Liver (tissue), 9 donors: ENCODE results near the gene CAGE1. TPM values are rescaled to one million over a fixed set of nuclear protein-coding genes. Genes with fewer than 3 reads are reported as not detected.

Source experiments
- DNase-seq: peaks from one replicate; pipeline ENCODE4 v3.0.0-alpha.2; 2017; ENCODE audit warnings: low spot score
- H3K27ac ChIP-seq, 2 donors: one replicate each; pipeline ENCODE4 v1.7.0; 2013; ENCODE audit warnings: inconsistent platforms in 2 of 2, low read length in 2 of 2, control low read depth in 1 of 2, low read depth in 1 of 2, mild to moderate bottlenecking in 1 of 2
- H3K27me3 ChIP-seq, 4 donors: one replicate each; pipeline versions ENCODE4 v1.6.1 to v1.7.0; 2013; ENCODE audit warnings: low read length in 3 of 4, inconsistent platforms in 1 of 4, mild to moderate bottlenecking in 1 of 4, moderate library complexity in 1 of 4; ENCODE audit not compliant: control insufficient read depth in 4 of 4, insufficient read depth in 4 of 4
- H3K36me3 ChIP-seq, 4 donors: one replicate each; pipeline versions ENCODE4 v1.6.1 to v1.7.0; 2013; ENCODE audit warnings: low read length in 3 of 4, mild to moderate bottlenecking in 3 of 4, low read depth in 1 of 4, moderate library complexity in 1 of 4; ENCODE audit not compliant: control insufficient read depth in 4 of 4, insufficient read depth in 3 of 4
- H3K4me1 ChIP-seq, 4 donors: one replicate each; pipeline versions ENCODE4 v1.6.1 to v1.7.0; 2013; ENCODE audit warnings: low read length in 3 of 4, mild to moderate bottlenecking in 3 of 4, moderate library complexity in 1 of 4; ENCODE audit not compliant: control insufficient read depth in 4 of 4, insufficient read depth in 4 of 4
- H3K4me3 ChIP-seq, 3 donors: one replicate each; pipeline versions ENCODE4 v1.6.1 to v1.7.0; 2013; ENCODE audit warnings: low read length in 3 of 3, control low read depth in 1 of 3, low read depth in 1 of 3, mild to moderate bottlenecking in 1 of 3
- H3K9ac ChIP-seq, 2 donors: one replicate each; pipeline ENCODE4 v1.7.0; 2013; ENCODE audit warnings: low read length in 2 of 2, mild to moderate bottlenecking in 2 of 2, moderate library complexity in 2 of 2, control low read depth in 1 of 2, low read depth in 1 of 2
- H3K9me3 ChIP-seq, 4 donors: one replicate each; pipeline versions ENCODE4 v1.6.1 to v1.7.0; 2013; ENCODE audit warnings: low read length in 3 of 4; ENCODE audit not compliant: control insufficient read depth in 4 of 4
- EGR1 ChIP-seq, 2 donors: IDR thresholded peaks; 2 replicates each; pipeline ENCODE4 v1.6.1; 2016 to 2018; ENCODE audit warnings: antibody characterized with exemption in 2 of 2, low read depth in 2 of 2
- FOXA1 ChIP-seq: IDR thresholded peaks from 2 replicates; pipeline ENCODE4 v1.6.1; 2016; ENCODE audit warnings: antibody characterized with exemption
- FOXA2 ChIP-seq: IDR thresholded peaks from 2 replicates; pipeline ENCODE4 v1.6.1; 2016; ENCODE audit warnings: antibody characterized with exemption
- GABPA ChIP-seq, 2 donors: IDR thresholded peaks in 1 of 2; conservative IDR thresholded peaks in 1 of 2; 2 replicates each; pipeline ENCODE4 v1.6.1; 2016; ENCODE audit warnings: antibody characterized with exemption in 2 of 2, mild to moderate bottlenecking in 1 of 2, moderate library complexity in 1 of 2
- HNF4A ChIP-seq, 2 donors: conservative IDR thresholded peaks; 2 replicates each; pipeline ENCODE4 v1.6.1; 2016; ENCODE audit warnings: antibody characterized with exemption in 2 of 2, mild to moderate bottlenecking in 2 of 2
- HNF4G ChIP-seq: IDR thresholded peaks from 2 replicates; pipeline ENCODE4 v1.6.1; 2016; ENCODE audit warnings: antibody characterized with exemption
- JUND ChIP-seq, 2 donors: IDR thresholded peaks; 2 replicates each; pipeline ENCODE4 v1.6.1; 2016; ENCODE audit warnings: antibody characterized with exemption in 2 of 2
- RAD21 ChIP-seq, 2 donors: IDR thresholded peaks; 2 replicates each; pipeline ENCODE4 v1.6.1; 2016; ENCODE audit warnings: antibody characterized with exemption in 2 of 2, mild to moderate bottlenecking in 2 of 2
- RXRA ChIP-seq, 2 donors: IDR thresholded peaks; 2 replicates each; pipeline ENCODE4 v1.6.1; 2017 to 2018; ENCODE audit warnings: antibody characterized with exemption in 2 of 2, mild to moderate bottlenecking in 1 of 2
- SP1 ChIP-seq: IDR thresholded peaks from 2 replicates; pipeline ENCODE4 v1.6.1; 2018; ENCODE audit warnings: antibody characterized with exemption, mild to moderate bottlenecking
- TAF1 ChIP-seq: conservative IDR thresholded peaks from 2 replicates; pipeline ENCODE4 v1.6.1; 2016; ENCODE audit warnings: antibody characterized with exemption, mild to moderate bottlenecking
- YY1 ChIP-seq: IDR thresholded peaks from 2 replicates; pipeline ENCODE4 v1.6.1; 2016; ENCODE audit warnings: antibody characterized with exemption, mild to moderate bottlenecking
- WGBS: extraction: QIAGEN DNeasy Blood & Tissue Kit; methylation state at CpG from one replicate; pipeline ENCODE4 v1.1.7; 2013; 5-methylcytosine and 5-hydroxymethylcytosine counted together
- polyA plus RNA-seq, 2 donors: library from polyadenylated mRNA; stranded (reverse) in 1 of 2; unstranded in 1 of 2; fragments of 200-250 nt in 1 of 2; fragments of >200 nt in 1 of 2; fragmentation: Nextera tagmentation in 1 of 2; extraction: Ambion mirVana in 1 of 2; gene quantifications; one replicate each; pipeline versions ENCODE4 v1.2.1 to v1.2.3, GENCODE V29; 2013 to 2015
- total RNA-seq, 2 donors: library from RNA; depleted of rRNA; stranded (reverse); fragments of >200 nt; gene quantifications; one replicate each; pipeline ENCODE4 v1.2.3, GENCODE V29; 2014
- TF ChIP-seq, protein P1 (sequence below): IDR thresholded peaks from 2 replicates; pipeline ENCODE4 v1.6.1; 2016; ENCODE audit warnings: antibody characterized with exemption
- TF ChIP-seq, protein P2 (sequence below): IDR thresholded peaks from 2 replicates; pipeline ENCODE4 v1.6.1; 2016; ENCODE audit warnings: antibody characterized with exemption
- TF ChIP-seq, protein P3 (sequence below): fragments of 150-350 bp; IDR thresholded peaks from 2 replicates; pipeline ENCODE4 v1.5.1; 2017; ENCODE audit warnings: improper control_type of control experiment, low read depth, low read length; ENCODE audit not compliant: missing input control
- TF ChIP-seq, protein P4 (sequence below): IDR thresholded peaks from 2 replicates; pipeline ENCODE4 v1.6.1; 2016; ENCODE audit warnings: antibody characterized with exemption
- donor health status: healthy.
- donor health status: healthy.
- donor health status: healthy.
- donor health status: healthy.
- donor health status: healthy.

CAGE1 gene
- total and polyA plus RNA-seq, 4 donors = 0.08 TPM; not detected in 3

DNA sequence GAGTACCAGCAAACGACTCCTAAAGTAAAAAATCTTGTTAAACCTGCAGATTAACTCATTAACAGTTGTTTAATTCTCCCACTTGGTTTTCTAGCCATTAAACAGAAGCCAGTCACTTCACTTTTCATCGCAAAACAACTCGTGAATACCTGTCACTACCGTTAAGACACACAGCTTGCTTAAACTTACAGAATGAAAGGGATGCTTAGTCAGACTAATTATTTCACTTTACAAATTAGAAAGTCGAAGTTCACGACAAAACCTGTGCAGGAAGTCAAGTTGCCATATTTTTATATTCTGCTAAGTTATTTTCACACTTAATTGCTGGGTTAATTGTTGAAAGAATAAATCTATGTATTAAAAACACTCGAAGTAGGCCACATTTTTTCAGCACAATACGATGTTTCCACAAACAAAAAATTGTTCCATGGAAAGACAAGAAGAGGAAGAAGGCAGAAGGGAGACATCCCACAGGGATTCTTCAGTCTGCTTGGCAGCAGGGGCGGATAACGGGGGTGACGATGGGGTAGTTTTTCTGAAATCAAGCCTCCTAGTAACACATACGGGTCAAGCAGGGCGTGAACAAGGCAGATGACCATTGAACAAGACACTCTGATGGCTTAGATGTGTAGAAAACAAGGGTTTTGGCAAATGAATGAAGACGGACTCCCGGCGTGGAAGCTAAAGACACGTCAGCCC is 77.5 kb downstream of the CAGE1 start:
- H3K4me3 ChIP-seq = peak overlapping the region; percentile 91 to 98 (median 95)
- peak overlapping the region; percentile 95 to 98 for H3K27ac ChIP-seq
- DNase-seq = no peak
- peak overlapping the region; percentile 78 to 97 for H3K9ac ChIP-seq
- H3K9me3 ChIP-seq = no peaks in the 10 kb centered on the region
- 1% methylated on average over 17 of the region's 17 CpGs for WGBS
- peaks cover 5 to 25% (median 20%) of the 10 kb centered on the region in 4 donors for H3K36me3 ChIP-seq
- H3K27me3 ChIP-seq = no peaks in the 10 kb centered on the region
- TF ChIP-seq RAD21 (IDR thresholded peaks at IDR 0.05) (peak in 1 of 2 donors; percentile 11), HNF4G (no peak), FOXA2 (no peak), JUND (IDR thresholded peaks at IDR 0.05) (no peak)
- TF ChIP-seq, protein P1, sequence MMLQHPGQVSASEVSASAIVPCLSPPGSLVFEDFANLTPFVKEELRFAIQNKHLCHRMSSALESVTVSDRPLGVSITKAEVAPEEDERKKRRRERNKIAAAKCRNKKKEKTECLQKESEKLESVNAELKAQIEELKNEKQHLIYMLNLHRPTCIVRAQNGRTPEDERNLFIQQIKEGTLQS = no peak
- TF ChIP-seq, protein P2, sequence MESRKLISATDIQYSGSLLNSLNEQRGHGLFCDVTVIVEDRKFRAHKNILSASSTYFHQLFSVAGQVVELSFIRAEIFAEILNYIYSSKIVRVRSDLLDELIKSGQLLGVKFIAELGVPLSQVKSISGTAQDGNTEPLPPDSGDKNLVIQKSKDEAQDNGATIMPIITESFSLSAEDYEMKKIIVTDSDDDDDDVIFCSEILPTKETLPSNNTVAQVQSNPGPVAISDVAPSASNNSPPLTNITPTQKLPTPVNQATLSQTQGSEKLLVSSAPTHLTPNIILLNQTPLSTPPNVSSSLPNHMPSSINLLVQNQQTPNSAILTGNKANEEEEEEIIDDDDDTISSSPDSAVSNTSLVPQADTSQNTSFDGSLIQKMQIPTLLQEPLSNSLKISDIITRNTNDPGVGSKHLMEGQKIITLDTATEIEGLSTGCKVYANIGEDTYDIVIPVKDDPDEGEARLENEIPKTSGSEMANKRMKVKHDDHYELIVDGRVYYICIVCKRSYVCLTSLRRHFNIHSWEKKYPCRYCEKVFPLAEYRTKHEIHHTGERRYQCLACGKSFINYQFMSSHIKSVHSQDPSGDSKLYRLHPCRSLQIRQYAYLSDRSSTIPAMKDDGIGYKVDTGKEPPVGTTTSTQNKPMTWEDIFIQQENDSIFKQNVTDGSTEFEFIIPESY = no peak
- peaks cover 5 to 16% (median 11%) of the 10 kb centered on the region in 4 donors for H3K4me1 ChIP-seq

DNA sequence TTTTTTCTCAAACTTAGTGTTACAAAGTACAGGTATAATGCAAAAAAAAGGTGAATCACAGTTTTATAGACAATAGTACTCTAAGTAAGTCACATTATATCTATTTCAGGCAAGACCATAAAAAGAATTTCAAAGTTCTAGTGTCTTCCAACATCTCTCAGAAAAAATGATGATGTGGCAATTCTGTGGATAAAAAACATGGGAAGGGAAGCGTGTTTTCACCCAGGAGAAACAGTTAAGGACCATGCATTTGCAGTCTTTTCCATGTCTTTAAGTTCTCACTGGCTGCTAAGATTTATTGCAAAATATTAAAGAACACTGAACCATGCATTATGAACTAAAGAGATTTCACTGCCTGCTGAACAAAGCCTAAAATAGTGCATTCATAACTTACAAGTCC is 78.4 kb downstream of the CAGE1 start:
- H3K4me1 ChIP-seq = peaks cover 5 to 16% (median 11%) of the 10 kb centered on the region in 4 donors
- no peaks in the 10 kb centered on the region for H3K27me3 ChIP-seq
- TF ChIP-seq, protein P3, sequence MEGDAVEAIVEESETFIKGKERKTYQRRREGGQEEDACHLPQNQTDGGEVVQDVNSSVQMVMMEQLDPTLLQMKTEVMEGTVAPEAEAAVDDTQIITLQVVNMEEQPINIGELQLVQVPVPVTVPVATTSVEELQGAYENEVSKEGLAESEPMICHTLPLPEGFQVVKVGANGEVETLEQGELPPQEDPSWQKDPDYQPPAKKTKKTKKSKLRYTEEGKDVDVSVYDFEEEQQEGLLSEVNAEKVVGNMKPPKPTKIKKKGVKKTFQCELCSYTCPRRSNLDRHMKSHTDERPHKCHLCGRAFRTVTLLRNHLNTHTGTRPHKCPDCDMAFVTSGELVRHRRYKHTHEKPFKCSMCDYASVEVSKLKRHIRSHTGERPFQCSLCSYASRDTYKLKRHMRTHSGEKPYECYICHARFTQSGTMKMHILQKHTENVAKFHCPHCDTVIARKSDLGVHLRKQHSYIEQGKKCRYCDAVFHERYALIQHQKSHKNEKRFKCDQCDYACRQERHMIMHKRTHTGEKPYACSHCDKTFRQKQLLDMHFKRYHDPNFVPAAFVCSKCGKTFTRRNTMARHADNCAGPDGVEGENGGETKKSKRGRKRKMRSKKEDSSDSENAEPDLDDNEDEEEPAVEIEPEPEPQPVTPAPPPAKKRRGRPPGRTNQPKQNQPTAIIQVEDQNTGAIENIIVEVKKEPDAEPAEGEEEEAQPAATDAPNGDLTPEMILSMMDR = no peak
- TF ChIP-seq RXRA (IDR thresholded peaks at IDR 0.05) (no peak), HNF4A (conservative IDR thresholded peaks at IDR 0.05) (no peak), TAF1 (no peak), GABPA (IDR thresholded peaks at IDR 0.05 in 1 of 2, conservative IDR thresholded peaks at IDR 0.05 in 1 of 2) (no peak), EGR1 (IDR thresholded peaks at IDR 0.05; ENCODE audit: low read depth in 2 of 2) (no peak), FOXA1 (no peak), YY1 (no peak), FOXA2 (no peak), SP1 (no peak)
- TF ChIP-seq, protein P2 = no peak
- TF ChIP-seq, protein P4, sequence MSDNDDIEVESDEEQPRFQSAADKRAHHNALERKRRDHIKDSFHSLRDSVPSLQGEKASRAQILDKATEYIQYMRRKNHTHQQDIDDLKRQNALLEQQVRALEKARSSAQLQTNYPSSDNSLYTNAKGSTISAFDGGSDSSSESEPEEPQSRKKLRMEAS = no peak
- no peak overlapping the region for H3K9ac ChIP-seq
- H3K36me3 ChIP-seq = peaks cover 5 to 27% (median 21%) of the 10 kb centered on the region in 4 donors
- H3K27ac ChIP-seq = no peak overlapping the region
- H3K4me3 ChIP-seq = peak overlapping the region in 1 of 3 donors; percentile 36
- WGBS = 42% methylated on average over 1 of the region's 1 CpG
- DNase-seq = no peak
- no peaks in the 10 kb centered on the region for H3K9me3 ChIP-seq
